ENCODE data around the gene BSN. TPM values are rescaled to one million over a fixed set of nuclear protein-coding genes. Genes with fewer than 3 reads are reported as not detected.
A peak's percentile ranks its signal among the peaks of the same experiment; 100 is the strongest.

The BSN gene
- total RNA-seq, 2 experiments from 2014 or later = 0.08 to 0.11 TPM

- ATAC-seq (ENCODE audit: poor library complexity) (no peak), DNase-seq (peak in 1 of 14 experiments; percentile 10)
- peaks cover 36% of the 10 kb centered on the region for H3K36me3 ChIP-seq (ENCODE audit: insufficient read depth, low read length)
- Mint-ChIP-seq H3K27me3 (no peaks in the 10 kb centered on the region), H3K36me3 (ENCODE audit: low read depth) (peaks cover 57% of the 10 kb centered on the region), H3K4me1 (ENCODE audit: low read depth) (peaks cover 16% of the 10 kb centered on the region), H3K4me3 (no peak overlapping the region), H3K9me3 (no peaks in the 10 kb centered on the region), H3K27ac (no peak overlapping the region)
- no peaks in the 10 kb centered on the region for H3K9me3 ChIP-seq (ENCODE audit: control insufficient read depth in 1 of 2, insufficient read depth in 1 of 2, low read length in 2 of 2)
- CTCF ChIA-PET = interaction anchor here (0.5 kb wide), 1 partner anchor 12 kb away, joined by 3 read pairs; no protein-coding TSS in a partner anchor
- no peaks in the 10 kb centered on the region for H3K4me1 ChIP-seq (ENCODE audit: insufficient read depth, low read length)
- H3K4me3 ChIP-seq (ENCODE audit: low read length) = no peak overlapping the region
- intact Hi-C loops (cut with DNase I, micrococcal nuclease) = no loop called here
- TF ChIP-seq CTCF (IDR thresholded peaks at IDR 0.05) = no peak
- H3K27ac ChIP-seq (ENCODE audit: low read depth in 1 of 2, low read length in 2 of 2) = no peak overlapping the region
- H3K27me3 ChIP-seq (ENCODE audit: control insufficient read depth in 1 of 2, insufficient read depth in 2 of 2, low read length in 2 of 2) = no peaks in the 10 kb centered on the region
- POLR2A ChIA-PET = no interaction called here
Measured at GRCh38 chr3:49519916-49520385, 34.3 kb upstream of the BSN start.

- CTCF ChIA-PET = interaction anchor here (0.6 kb wide), 1 partner anchor 700 kb away, joined by 3 read pairs; no protein-coding TSS in a partner anchor
- Histone ChIP-seq H3K4me3 (ENCODE audit: low read length) (no peak overlapping the region), H3K4me1 (ENCODE audit: insufficient read depth, low read length) (no peaks in the 10 kb centered on the region), H3K27me3 (ENCODE audit: control insufficient read depth in 1 of 2, insufficient read depth in 2 of 2, low read length in 2 of 2) (no peaks in the 10 kb centered on the region), H3K27ac (ENCODE audit: low read depth in 1 of 2, low read length in 2 of 2) (no peak overlapping the region), H3K9me3 (ENCODE audit: control insufficient read depth in 1 of 2, insufficient read depth in 1 of 2, low read length in 2 of 2) (no peaks in the 10 kb centered on the region), H3K36me3 (ENCODE audit: insufficient read depth, low read length) (peaks cover 19% of the 10 kb centered on the region)
- Mint-ChIP-seq H3K27me3 (no peaks in the 10 kb centered on the region), H3K36me3 (ENCODE audit: low read depth) (peaks cover 22% of the 10 kb centered on the region), H3K9me3 (no peaks in the 10 kb centered on the region), H3K4me3 (no peak overlapping the region), H3K27ac (no peak overlapping the region), H3K4me1 (ENCODE audit: low read depth) (peaks cover 14% of the 10 kb centered on the region)
- intact Hi-C loops (cut with DNase I, micrococcal nuclease) = no loop called here
- TF ChIP-seq CTCF (IDR thresholded peaks at IDR 0.05) = no peak
- no peak for ATAC-seq (ENCODE audit: poor library complexity)
- DNase-seq = peak in 1 of 14 experiments; percentile 3
- POLR2A ChIA-PET = no interaction called here
Measured at GRCh38 chr3:49523756-49524747, 30.2 kb upstream of the BSN start.

GRCh38 chr3:49529567-49529966 lies 24.7 kb upstream of the BSN start:
- no peaks in the 10 kb centered on the region for H3K27me3 Mint-ChIP-seq
- no peak overlapping the region for H3K4me3 ChIP-seq (ENCODE audit: low read length)
- H3K9me3 ChIP-seq (ENCODE audit: control insufficient read depth in 1 of 2, insufficient read depth in 1 of 2, low read length in 2 of 2) = no peaks in the 10 kb centered on the region
- H3K9me3 Mint-ChIP-seq = no peaks in the 10 kb centered on the region
- H3K4me1 ChIP-seq (ENCODE audit: insufficient read depth, low read length) = no peaks in the 10 kb centered on the region
- intact Hi-C loops (cut with DNase I, micrococcal nuclease) = no loop called here
- peaks cover 39% of the 10 kb centered on the region for H3K36me3 Mint-ChIP-seq (ENCODE audit: low read depth)
- no peak for DNase-seq
- no peak for TF ChIP-seq CTCF (IDR thresholded peaks at IDR 0.05)
- CTCF ChIA-PET = no interaction called here
- no peak overlapping the region for H3K4me3 Mint-ChIP-seq
- H3K36me3 ChIP-seq (ENCODE audit: insufficient read depth, low read length) = peaks cover 40% of the 10 kb centered on the region
- no peaks in the 10 kb centered on the region for H3K27me3 ChIP-seq (ENCODE audit: control insufficient read depth in 1 of 2, insufficient read depth in 2 of 2, low read length in 2 of 2)
- H3K27ac ChIP-seq (ENCODE audit: low read depth in 1 of 2, low read length in 2 of 2) = no peak overlapping the region
- no peak overlapping the region for H3K27ac Mint-ChIP-seq
- no peak for ATAC-seq (ENCODE audit: poor library complexity)
- peaks cover 5% of the 10 kb centered on the region for H3K4me1 Mint-ChIP-seq (ENCODE audit: low read depth)
- POLR2A ChIA-PET = interaction anchor here (1.1 kb wide), 1 partner anchor 10 kb away, joined by 3 read pairs; no protein-coding TSS in a partner anchor

Data from CD4-positive, alpha-beta T cell (primary cell).